ENCODE measurements around the gene FNBP1L.

DNA sequence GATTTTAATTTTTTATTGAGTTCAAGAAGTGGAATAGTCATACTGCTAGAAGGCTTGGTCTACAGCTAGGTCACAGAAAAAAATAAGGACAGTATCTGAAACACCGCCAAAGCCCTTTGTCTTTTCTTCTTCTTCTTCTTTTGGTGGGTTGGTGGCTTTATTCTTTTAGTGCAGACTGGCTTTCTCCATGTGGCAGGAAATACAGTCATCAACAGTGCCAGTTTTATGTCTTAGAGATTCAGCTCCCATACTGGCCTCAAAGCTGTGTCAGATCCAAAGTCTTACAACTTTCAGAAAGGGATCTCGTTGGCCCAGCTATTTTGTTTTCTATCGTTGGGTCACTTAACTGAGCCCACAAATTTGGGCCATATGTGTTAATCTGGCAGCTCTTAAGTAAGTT is 58.2 kb downstream of the FNBP1L start:
- TF ChIP-seq POLR2AphosphoS5 (IDR thresholded peaks at IDR 0.05; ENCODE audit: low read depth, low read length), result no peak
- TF ChIP-seq POLR2A (IDR thresholded peaks at IDR 0.05; ENCODE audit: low read depth, low read length), result no peak

All from GM12892 (cell line).